HG03064 (cell line): Measurements from ENCODE around the gene TM7SF3.

Source experiments
- ATAC-seq: cut with Tn5 transposase; IDR thresholded peaks from one replicate; pipeline ENCODE4 v1.9.1; 2021; ENCODE audit warnings: low read depth; ENCODE audit not compliant: unreplicated experiment

The TM7SF3 gene

DNA sequence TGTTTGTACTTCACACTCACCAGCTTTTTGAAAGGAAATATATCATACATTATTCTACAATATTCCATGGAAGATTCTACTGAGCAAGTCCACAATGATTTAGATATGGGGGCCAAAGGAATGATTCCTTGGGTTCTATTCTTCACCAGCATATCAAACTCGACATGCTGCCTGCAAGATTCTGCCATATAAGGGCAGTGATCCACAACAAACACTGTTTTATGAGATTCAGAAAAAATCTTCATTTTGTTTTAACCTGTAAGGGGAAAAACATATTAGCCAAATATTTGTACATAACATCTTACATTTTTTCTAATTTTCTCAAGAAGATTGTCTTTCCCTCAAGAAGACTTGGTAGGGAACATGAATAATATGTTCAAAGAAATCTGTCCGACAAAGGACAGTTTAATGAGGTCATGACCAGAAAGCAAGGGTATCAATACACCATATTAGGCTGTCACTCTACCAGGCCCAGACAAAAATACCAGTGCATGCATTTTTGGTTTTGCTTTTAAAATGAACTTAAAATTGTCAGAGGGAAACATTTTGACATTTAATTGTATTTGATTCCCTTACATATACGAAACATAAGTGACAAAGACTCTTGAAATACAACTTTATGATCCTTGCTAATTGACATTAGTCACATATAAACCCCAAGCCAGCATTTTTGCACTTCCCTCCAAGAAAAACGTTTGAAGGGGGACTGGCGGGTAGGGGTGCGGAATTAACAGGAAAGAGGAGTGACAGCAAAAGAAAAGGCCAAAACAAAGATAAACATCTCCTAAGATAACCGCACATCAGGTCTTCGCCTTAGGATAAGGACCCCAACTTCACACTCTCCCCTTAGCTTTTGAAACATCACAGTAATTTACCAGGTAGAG lies 77.4 kb downstream of the TM7SF3 start:
- ATAC-seq, result no peak

DNA sequence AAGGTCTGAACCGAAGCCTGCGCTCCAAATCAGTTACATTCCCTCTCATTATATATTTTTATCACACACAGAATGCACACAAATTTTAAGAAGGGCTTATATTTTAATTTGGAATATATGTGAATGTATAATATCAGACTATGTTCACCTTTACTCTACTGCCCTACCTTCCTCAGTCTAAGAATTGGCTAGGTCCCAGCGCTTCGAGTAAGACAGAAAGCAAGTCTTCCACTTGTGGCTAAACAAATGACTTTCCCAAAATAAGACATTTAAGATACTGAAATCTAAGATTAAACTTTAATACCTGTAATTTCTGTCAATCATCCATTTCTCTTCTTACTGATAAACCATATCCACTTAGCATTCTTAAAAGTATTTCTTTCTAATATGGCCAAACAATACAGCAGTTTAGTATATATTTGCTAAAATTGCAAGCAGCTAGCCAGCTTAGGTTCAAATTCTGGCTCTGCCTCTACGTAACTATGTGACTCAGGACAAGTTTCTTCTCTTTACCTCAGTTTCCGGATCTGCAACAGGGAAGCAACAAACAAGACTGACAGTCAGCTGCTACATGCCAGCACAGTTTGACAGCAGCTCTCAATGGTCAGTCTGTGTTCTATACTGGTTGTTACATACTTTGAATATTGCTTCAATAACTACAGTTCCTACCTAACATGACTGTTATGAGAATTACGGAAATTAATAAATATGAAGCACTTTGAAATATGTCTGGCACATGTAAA lies 78.4 kb downstream of the TM7SF3 start:
- ATAC-seq, result no peak

DNA sequence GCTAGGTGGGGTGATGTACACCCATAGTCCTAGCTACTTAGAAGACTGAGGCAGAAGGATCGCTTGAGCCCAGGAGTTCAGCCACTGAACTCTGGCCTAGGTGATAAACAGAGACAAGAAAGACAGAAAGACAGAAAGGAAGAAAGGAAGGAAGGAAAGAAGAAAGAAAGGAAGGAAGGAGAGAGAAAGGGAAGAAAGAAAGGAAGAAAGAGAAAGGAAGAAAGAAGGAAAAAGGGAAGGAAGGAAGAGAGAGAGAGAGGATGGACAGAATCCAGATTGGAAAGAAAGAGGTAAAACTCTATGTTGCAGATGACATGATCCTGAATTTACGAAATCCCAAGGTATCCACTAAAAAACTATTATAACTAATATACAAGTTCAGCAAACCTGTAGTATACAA lies 84.6 kb downstream of the TM7SF3 start:
- no peak for ATAC-seq

DNA sequence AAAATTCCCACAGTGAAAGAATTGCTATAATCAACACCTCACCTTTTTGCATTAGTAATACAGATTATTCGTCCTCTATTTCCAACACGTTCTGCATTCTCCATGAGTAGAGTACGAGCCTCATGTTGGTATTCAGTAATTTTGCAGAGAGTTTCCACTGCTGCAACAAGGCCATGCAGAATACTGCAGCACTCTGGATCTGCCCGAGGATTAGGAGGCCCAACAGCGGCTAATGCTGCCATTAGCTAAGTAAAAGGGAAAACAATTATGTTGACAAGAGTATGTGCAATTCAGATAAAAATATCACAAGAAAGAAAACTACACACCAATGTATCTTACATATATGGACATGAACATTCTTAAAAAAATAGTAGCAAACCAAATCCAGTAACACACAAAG lies 85.5 kb downstream of the TM7SF3 start:
- ATAC-seq, result no peak
